Measurements from ENCODE around the gene COX14.

- TF ChIP-seq CTBP1 (IDR thresholded peaks at IDR 0.05; ENCODE audit: borderline replicate concordance) (no peak), L3MBTL2 (conservative IDR thresholded peaks at IDR 0.05) (no peak), ARNT (IDR thresholded peaks at IDR 0.05) (no peak), SP1 (IDR thresholded peaks at IDR 0.05) (no peak), FOXK2 (IDR thresholded peaks at IDR 0.05) (no peak), FOXM1 (IDR thresholded peaks at IDR 0.05; ENCODE audit: borderline replicate concordance) (no peak), ELF4 (IDR thresholded peaks at IDR 0.05) (no peak), FOXA1 (IDR thresholded peaks at IDR 0.05) (no peak), ZNF384 (IDR thresholded peaks at IDR 0.05) (no peak), SUZ12 (IDR thresholded peaks at IDR 0.05) (no peak), BHLHE40 (IDR thresholded peaks at IDR 0.05; ENCODE audit: borderline replicate concordance) (no peak), NFRKB (IDR thresholded peaks at IDR 0.05) (no peak)
Measured at GRCh38 chr12:50069069-50069468, 43.0 kb upstream of the COX14 start.
